GM12878 (cell line): ENCODE data around the gene TRIM17.

ENCODE experiments used
- CREB1 ChIP-seq: IDR thresholded peaks from 2 replicates; pipeline ENCODE4 v1.6.1; 2012; ENCODE audit warnings: low read depth, mild to moderate bottlenecking, inconsistent platforms
- CTCF ChIP-seq, 3 experiments: IDR thresholded peaks in 2 of 3; conservative IDR thresholded peaks in 1 of 3; 2 replicates each; pipeline ENCODE4 v1.5.1; 2011; ENCODE audit warnings: low read depth in 3 of 3, low read length in 3 of 3, mild to moderate bottlenecking in 3 of 3, control low read depth in 2 of 3, moderate library complexity in 2 of 3, inconsistent platforms in 1 of 3, mixed read lengths in 1 of 3; ENCODE audit not compliant: control insufficient read depth in 2 of 3, insufficient read depth in 1 of 3; ENCODE audit errors: extremely low read depth in 1 of 3
- POLR2A ChIP-seq: IDR thresholded peaks from 2 replicates; pipeline ENCODE4 v1.6.1; 2011; ENCODE audit warnings: low read depth, mild to moderate bottlenecking, low read length
- POLR2AphosphoS2 ChIP-seq: IDR thresholded peaks from 2 replicates; pipeline ENCODE4 v1.6.1; 2011; ENCODE audit warnings: low read depth, mild to moderate bottlenecking, low read length, improper control_type of control experiment, moderate library complexity
- SREBF2 ChIP-seq: IDR thresholded peaks from 2 replicates; pipeline ENCODE4 v1.6.1; 2012; ENCODE audit warnings: mild to moderate bottlenecking, low read length
- SRF ChIP-seq, 2 experiments: IDR thresholded peaks; 2 replicates each; pipeline ENCODE4 v1.6.1; 2011; ENCODE audit warnings: low read depth in 2 of 2, low read length in 2 of 2, mild to moderate bottlenecking in 1 of 2, moderate library complexity in 1 of 2
- USF1 ChIP-seq: IDR thresholded peaks from 2 replicates; pipeline ENCODE4 v1.6.1; 2011; ENCODE audit warnings: borderline replicate concordance, low read depth, mild to moderate bottlenecking, moderate library complexity, mixed read lengths, low read length; ENCODE audit not compliant: insufficient read depth; ENCODE audit errors: extremely low read length

GRCh38 chr1:228454238-228454637 is 37.6 kb upstream of the TRIM17 start:
- TF ChIP-seq POLR2AphosphoS2, result no peak
- TF ChIP-seq SRF (IDR thresholded peaks at IDR 0.05; ENCODE audit: low read depth in 2 of 2, low read length in 2 of 2), result no peak
- TF ChIP-seq CTCF (IDR thresholded peaks at IDR 0.05 in 2 of 3, conservative IDR thresholded peaks at IDR 0.05 in 1 of 3; ENCODE audit: control insufficient read depth in 2 of 3, extremely low read depth in 1 of 3, insufficient read depth in 1 of 3, low read depth in 3 of 3, low read length in 3 of 3), result no peak
- TF ChIP-seq SREBF2, result no peak
- no peak for TF ChIP-seq USF1
- no peak for TF ChIP-seq POLR2A
- no peak for TF ChIP-seq CREB1
